ENCODE results near the gene CLEC11A.
"Not testable (repeated sequence)": the region's sequence is repeated elsewhere in the genome, so short reads cannot be mapped to it uniquely, and the experiment has no call there.

Gene CLEC11A

GRCh38 chr19:50743537-50743936 lies 20.4 kb downstream of the CLEC11A start:
- no peak for DNase-seq (ENCODE audit: extremely low read depth, low read depth)
- TF ChIP-seq CTCF (IDR thresholded peaks at IDR 0.05; ENCODE audit: low read depth, low read length, missing control alignments): no peak
- no peak overlapping the region for H3K4me3 ChIP-seq (replicated peaks; ENCODE audit: low read depth, low read length)

GRCh38 chr19:50745221-50745620 lies 22.1 kb downstream of the CLEC11A start:
- DNase-seq (ENCODE audit: extremely low read depth, low read depth): no peak
- no peak for TF ChIP-seq CTCF (IDR thresholded peaks at IDR 0.05; ENCODE audit: low read depth, low read length, missing control alignments)
- no peak overlapping the region for H3K4me3 ChIP-seq (replicated peaks; ENCODE audit: low read depth, low read length)

GRCh38 chr19:50747141-50747540 lies 24.0 kb downstream of the CLEC11A start:
- DNase-seq (ENCODE audit: extremely low read depth, low read depth); H3K4me3 ChIP-seq (replicated peaks; ENCODE audit: low read depth, low read length): not testable (repeated sequence)

- no peak for TF ChIP-seq CTCF (IDR thresholded peaks at IDR 0.05; ENCODE audit: low read depth, low read length, missing control alignments)
- no peak for DNase-seq (ENCODE audit: extremely low read depth, low read depth)
- H3K4me3 ChIP-seq (replicated peaks; ENCODE audit: low read depth, low read length): no peak overlapping the region
Measured at GRCh38 chr19:50749490-50749889, 26.3 kb downstream of the CLEC11A start.

GRCh38 chr19:50750010-50750409 lies 26.8 kb downstream of the CLEC11A start:
- no peak for TF ChIP-seq CTCF (IDR thresholded peaks at IDR 0.05; ENCODE audit: low read depth, low read length, missing control alignments)
- no peak for DNase-seq (ENCODE audit: extremely low read depth, low read depth)
- no peak overlapping the region for H3K4me3 ChIP-seq (replicated peaks; ENCODE audit: low read depth, low read length)

DNA sequence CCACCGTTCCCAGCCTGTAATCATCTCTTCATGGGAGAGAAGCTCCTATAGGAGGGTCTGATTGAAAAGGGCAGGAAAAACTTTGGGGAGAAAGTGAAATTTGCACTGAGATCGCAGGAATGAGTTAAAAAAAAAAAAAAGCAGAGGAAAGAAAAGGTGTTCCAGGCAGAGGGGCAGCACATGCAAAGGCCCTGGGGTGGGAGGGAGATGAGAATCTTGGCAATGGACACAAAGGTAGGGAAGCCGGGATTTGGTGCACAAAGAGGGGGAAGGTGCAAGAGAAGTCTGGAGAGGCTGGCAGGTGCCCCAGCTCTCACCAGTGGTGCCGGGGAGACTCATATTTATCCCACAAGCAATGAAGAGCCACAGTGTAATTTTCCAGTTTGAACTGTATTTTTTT lies 30.7 kb downstream of the CLEC11A start:
- H3K4me3 ChIP-seq (replicated peaks; ENCODE audit: low read depth, low read length): no peak overlapping the region
- DNase-seq (ENCODE audit: extremely low read depth, low read depth): no peak
- TF ChIP-seq CTCF (IDR thresholded peaks at IDR 0.05; ENCODE audit: low read depth, low read length, missing control alignments): no peak

DNA sequence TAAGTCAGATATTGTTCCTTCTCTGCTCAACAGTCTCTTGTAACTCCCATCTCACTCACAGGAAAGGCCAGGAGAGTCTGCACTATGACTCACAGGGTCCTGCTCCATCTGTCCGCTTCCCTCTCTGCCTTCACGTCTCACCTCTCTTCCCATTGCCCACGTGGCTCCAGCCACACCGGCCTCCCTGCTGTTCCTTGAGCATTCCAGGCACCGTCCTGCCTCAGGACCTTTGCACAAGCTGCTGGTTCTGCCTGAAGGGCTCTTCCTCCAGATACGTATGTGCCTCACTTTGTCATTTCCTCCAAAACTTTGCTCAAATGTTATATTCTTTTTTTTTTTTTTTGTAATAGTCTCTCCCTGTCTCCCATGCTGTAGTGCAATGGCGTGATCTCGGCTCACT lies 33.1 kb downstream of the CLEC11A start:
- H3K4me3 ChIP-seq (replicated peaks; ENCODE audit: low read depth, low read length); DNase-seq (ENCODE audit: extremely low read depth, low read depth): not testable (repeated sequence)

- DNase-seq (ENCODE audit: extremely low read depth, low read depth); H3K4me3 ChIP-seq (replicated peaks; ENCODE audit: low read depth, low read length): not testable (repeated sequence)
Measured at GRCh38 chr19:50757624-50758023, 34.5 kb downstream of the CLEC11A start.

DNA sequence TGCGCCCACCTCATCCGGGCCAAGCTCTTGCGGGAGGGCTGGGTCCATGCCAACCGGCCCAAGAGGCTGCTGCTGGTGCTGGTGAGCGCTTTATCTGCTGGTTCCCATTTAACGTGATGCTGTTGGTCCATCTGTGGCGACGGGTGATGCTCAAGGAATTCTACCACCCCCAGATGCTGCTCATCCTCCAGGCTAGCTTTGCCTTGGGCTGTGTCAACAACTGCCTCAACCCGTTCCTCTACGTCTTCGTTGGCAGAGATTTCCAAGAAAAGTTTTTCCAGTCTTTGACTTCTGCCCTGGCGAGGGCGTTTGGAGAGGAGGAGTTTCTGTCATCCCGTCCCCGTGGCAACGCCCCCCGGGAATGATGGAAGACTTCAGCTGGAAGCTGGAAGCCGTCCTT lies 35.9 kb downstream of the CLEC11A start:
- not testable (repeated sequence) for H3K4me3 ChIP-seq (replicated peaks; ENCODE audit: low read depth, low read length); DNase-seq (ENCODE audit: extremely low read depth, low read depth)
